AG04450 (cell line): ENCODE measurements around the gene CCDC71. TPM values are rescaled to one million over a fixed set of nuclear protein-coding genes. Genes with fewer than 3 reads are reported as not detected.

Experiments
- CTCF ChIA-PET: fragments of 300-600, 350-600 bp; formaldehyde crosslinking; extraction: SDS; loops from one replicate; lab custom pipeline; 2022; ENCODE audit warnings: antibody characterized with exemption, inconsistent platforms; lab: Charles Lee
- POLR2A ChIA-PET: fragments of 350-600 bp; formaldehyde crosslinking; extraction: SDS; loops from one replicate; lab custom pipeline; 2021; ENCODE audit warnings: antibody characterized with exemption, inconsistent platforms; lab: Yijun Ruan, JAX
- DNase-seq: peaks from one replicate; pipeline ENCODE4 v3.0.0-alpha.2; 2011; ENCODE audit warnings: low read depth, low spot score
- H3K27ac ChIP-seq: one replicate; pipeline ENCODE4 v1.5.1; 2012; ENCODE audit warnings: low read depth, low read length, control low read depth
- H3K27me3 ChIP-seq: one replicate; pipeline ENCODE4 v1.6.0; 2012; ENCODE audit warnings: low read length; ENCODE audit not compliant: control insufficient read depth, insufficient read depth
- H3K4me3 ChIP-seq: 2 replicates; pipeline ENCODE4 v1.5.1; 2011; ENCODE audit warnings: mild to moderate bottlenecking, low read depth, low read length, control low read depth
- H3K9me3 ChIP-seq: 2 replicates; pipeline ENCODE4 v1.5.1; 2012; ENCODE audit warnings: low read length; ENCODE audit not compliant: control insufficient read depth, insufficient read depth
- CTCF ChIP-seq: IDR thresholded peaks from 2 replicates; pipeline ENCODE4 v1.5.1; 2011; ENCODE audit warnings: low read depth, low read length, control low read depth, inconsistent platforms
- polyA plus RNA-seq: library from polyadenylated mRNA; depleted of rRNA; stranded (reverse); fragments of >200 nt; gene quantifications from 2 replicates; pipeline ENCODE4 v1.2.3, GENCODE V29; 2011

The CCDC71 gene
- polyA plus RNA-seq, 1 experiment: 19.6 TPM

- ChIA-PET POLR2A (no interaction called here), CTCF (no interaction called here)
- no peak for DNase-seq
- Histone ChIP-seq H3K4me3 (no peak overlapping the region), H3K9me3 (peaks cover 5% of the 10 kb centered on the region; the same call in 1 of the 2 replicates), H3K27me3 (no peaks in the 10 kb centered on the region), H3K27ac (no peak overlapping the region)
- no peak for TF ChIP-seq CTCF
Observed at GRCh38 chr3:49182682-49183081, 16.6 kb upstream of the CCDC71 start.

GRCh38 chr3:49181351-49181750 lies 15.2 kb upstream of the CCDC71 start:
- TF ChIP-seq CTCF: no peak
- peaks cover 5% of the 10 kb centered on the region; the same call in 1 of the 2 replicates for H3K9me3 ChIP-seq
- no peaks in the 10 kb centered on the region for H3K27me3 ChIP-seq
- no peak overlapping the region for H3K4me3 ChIP-seq
- DNase-seq: no peak
- ChIA-PET CTCF (interaction anchor here (3.5 kb wide), 1 partner anchor 11 kb away, joined by 26 read pairs; the partner anchor contains the start of gene KLHDC8B), POLR2A (no interaction called here)
- no peak overlapping the region for H3K27ac ChIP-seq

- TF ChIP-seq CTCF: no peak
- no peak for DNase-seq
- Histone ChIP-seq H3K9me3 (peaks cover 5% of the 10 kb centered on the region; the same call in 1 of the 2 replicates), H3K27ac (no peak overlapping the region), H3K27me3 (no peaks in the 10 kb centered on the region), H3K4me3 (no peak overlapping the region)
- ChIA-PET CTCF (interaction anchor here (3.5 kb wide), 1 partner anchor 9 kb away, joined by 26 read pairs; the partner anchor contains the start of gene KLHDC8B), POLR2A (no interaction called here)
Observed at GRCh38 chr3:49180116-49180515, 14.0 kb upstream of the CCDC71 start.

- H3K4me3 ChIP-seq: no peak overlapping the region
- CTCF ChIA-PET: no interaction called here
- no peak for DNase-seq
- no peak for TF ChIP-seq CTCF
- POLR2A ChIA-PET: no interaction called here
- H3K27ac ChIP-seq: no peak overlapping the region
- no peaks in the 10 kb centered on the region for H3K27me3 ChIP-seq
- no peaks in the 10 kb centered on the region for H3K9me3 ChIP-seq
Observed at GRCh38 chr3:49177073-49177472, 10.9 kb upstream of the CCDC71 start.

- DNase-seq: no peak
- no peaks in the 10 kb centered on the region for H3K9me3 ChIP-seq
- H3K27ac ChIP-seq: no peak overlapping the region
- no peak overlapping the region for H3K4me3 ChIP-seq
- ChIA-PET CTCF (no interaction called here), POLR2A (no interaction called here)
- no peaks in the 10 kb centered on the region for H3K27me3 ChIP-seq
- TF ChIP-seq CTCF: no peak
Observed at GRCh38 chr3:49175530-49175929, 9.4 kb upstream of the CCDC71 start.
